ENCODE measurements around the gene CLK2.

The CLK2 gene

DNA sequence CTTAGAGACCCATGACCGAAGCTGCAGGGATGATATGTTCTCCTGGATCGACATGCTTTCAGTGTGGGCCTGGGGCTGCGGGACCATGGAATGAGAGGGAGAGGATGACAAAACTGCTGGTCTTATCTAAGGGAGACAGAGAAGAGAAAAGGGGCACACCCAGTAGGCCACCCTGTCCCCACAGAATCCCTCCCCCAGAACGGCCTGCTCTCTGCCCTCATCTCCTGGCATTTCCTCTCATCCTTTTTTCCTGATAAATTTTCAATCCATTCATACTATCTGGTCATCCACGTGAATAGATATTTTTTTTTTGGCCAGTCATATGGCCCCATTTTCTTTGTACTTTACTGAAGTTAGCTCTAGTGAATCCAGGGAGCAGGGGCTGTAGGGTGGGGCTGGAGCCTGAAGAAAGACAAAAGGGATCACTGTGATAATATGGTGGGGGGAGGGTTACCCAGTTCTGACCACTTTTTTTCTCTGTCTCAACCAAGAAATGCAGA lies 28.1 kb upstream of the CLK2 start, which contains the start of gene PKLR:
PKLR (minus strand) TSS at position 97 of the 500 bp plus-strand sequence; CDS start at position 54, 43 bp downstream.
- TF ChIP-seq, protein P1, sequence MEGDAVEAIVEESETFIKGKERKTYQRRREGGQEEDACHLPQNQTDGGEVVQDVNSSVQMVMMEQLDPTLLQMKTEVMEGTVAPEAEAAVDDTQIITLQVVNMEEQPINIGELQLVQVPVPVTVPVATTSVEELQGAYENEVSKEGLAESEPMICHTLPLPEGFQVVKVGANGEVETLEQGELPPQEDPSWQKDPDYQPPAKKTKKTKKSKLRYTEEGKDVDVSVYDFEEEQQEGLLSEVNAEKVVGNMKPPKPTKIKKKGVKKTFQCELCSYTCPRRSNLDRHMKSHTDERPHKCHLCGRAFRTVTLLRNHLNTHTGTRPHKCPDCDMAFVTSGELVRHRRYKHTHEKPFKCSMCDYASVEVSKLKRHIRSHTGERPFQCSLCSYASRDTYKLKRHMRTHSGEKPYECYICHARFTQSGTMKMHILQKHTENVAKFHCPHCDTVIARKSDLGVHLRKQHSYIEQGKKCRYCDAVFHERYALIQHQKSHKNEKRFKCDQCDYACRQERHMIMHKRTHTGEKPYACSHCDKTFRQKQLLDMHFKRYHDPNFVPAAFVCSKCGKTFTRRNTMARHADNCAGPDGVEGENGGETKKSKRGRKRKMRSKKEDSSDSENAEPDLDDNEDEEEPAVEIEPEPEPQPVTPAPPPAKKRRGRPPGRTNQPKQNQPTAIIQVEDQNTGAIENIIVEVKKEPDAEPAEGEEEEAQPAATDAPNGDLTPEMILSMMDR (IDR thresholded peaks at IDR 0.05) = no peak

DNA sequence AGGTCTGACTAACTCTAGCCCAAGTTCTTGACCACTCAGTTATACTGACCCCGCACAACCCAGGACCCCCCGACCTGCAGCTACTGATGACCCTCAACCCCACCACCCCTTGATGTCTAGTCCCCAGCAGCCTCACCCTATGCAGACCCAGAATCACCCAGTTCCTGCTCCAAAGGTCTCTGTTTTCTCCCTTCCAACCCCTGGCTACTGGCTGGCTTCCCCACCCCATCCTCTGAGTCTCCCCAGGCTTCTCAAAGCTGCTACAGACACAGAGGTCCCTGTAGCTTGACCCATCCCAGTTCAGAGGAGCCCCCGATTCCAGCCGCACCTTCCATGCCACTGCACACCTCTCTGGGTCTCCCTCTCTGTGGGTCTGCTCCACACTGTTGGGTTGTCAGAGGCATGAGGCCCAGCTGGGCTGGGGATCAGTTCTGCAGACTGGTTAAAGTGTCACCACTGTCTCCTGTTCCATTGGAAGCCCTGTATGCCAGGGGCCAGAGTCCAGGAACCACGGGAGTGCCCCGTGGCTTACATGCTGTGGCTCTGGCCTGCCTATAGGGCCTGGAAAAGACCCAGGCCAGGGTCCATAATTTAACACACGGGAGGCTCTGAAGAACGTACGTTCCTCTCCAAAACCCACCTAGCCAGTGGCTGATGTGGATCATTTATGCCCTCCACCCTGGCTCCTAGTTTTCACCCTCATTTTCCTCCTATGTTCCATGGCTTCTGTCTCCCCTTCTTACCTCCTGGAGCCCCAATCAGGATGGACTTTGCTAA lies 27.4 kb upstream of the CLK2 start:
- TF ChIP-seq, protein P1 (IDR thresholded peaks at IDR 0.05) = no peak

DNA sequence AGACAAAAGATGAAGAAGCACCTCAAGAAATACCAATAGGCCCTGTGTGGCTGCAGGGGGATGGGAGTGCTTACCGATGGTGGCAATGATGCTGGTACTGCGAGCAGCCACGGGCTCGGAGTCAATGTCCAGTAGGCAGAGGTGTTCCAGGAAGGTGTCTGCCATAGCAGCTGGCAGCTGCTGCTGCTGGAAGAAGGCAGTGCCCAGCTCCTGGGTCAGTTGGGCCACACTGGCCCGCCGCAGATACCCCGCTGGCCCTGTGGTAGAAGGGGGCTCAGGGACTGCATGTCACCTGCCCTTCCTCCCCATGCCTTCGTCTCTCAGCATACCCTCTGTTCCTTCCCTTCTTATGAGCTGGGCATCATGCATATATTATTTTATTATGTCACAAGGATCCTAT lies 26.7 kb upstream of the CLK2 start:
- TF ChIP-seq, protein P1 (IDR thresholded peaks at IDR 0.05) = no peak

DNA sequence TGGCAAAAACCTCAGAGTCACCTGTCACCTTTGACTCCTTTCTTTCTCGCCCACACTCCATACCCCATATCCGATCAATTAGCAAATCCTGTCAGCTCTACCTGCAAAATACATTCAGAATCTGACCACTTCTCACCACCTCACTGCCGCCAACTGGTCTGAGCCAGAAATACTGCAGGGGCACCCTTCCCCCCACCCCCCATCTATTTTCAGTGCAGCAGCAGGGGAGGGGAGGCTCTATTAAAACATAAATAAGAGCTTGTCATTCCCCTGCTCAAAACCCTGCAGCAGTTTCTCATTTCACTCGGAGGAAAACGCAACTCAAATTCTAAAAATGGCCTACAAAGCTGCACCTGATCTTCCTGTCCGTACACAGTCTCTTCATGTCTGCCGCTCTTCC lies 24.1 kb upstream of the CLK2 start:
- TF ChIP-seq, protein P1 (IDR thresholded peaks at IDR 0.05) = no peak

DNA sequence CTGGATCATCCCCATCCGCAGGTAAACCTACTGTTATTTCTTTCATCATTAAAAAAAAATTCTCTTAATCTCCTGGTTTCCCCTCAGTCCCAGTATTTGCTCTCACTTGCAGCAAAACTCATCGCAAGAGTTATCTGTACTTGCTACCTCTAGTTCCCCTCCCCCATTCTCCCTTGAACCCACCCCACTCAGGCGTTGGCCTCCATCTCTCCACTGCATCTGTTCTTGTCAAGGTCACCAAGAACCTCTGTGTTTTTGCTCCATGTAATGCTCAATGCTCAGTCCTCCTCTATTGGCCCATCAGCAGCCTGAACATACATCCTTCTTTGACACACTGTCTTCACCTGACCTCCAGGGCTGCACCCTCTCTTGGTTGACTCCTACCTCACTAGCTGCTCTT lies 23.4 kb upstream of the CLK2 start:
- TF ChIP-seq, protein P1 (IDR thresholded peaks at IDR 0.05) = no peak

DNA sequence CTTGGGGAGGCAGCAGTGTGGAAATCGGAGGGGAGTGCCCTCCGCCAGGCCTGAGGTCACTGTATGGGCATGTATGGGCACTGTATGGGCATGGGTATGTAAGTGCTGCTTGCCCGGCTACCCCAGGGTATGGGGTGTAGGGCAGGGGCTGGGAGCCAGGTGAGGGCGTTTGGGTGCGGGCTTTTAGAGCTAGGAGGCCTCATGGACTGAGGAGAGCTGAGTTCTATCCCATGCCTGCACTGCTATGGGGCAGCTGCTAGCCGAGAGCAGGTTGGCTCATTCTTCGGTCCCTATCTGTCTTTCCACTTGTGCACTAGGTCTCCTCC lies 22.6 kb upstream of the CLK2 start:
- TF ChIP-seq, protein P1 (IDR thresholded peaks at IDR 0.05) = no peak

DNA sequence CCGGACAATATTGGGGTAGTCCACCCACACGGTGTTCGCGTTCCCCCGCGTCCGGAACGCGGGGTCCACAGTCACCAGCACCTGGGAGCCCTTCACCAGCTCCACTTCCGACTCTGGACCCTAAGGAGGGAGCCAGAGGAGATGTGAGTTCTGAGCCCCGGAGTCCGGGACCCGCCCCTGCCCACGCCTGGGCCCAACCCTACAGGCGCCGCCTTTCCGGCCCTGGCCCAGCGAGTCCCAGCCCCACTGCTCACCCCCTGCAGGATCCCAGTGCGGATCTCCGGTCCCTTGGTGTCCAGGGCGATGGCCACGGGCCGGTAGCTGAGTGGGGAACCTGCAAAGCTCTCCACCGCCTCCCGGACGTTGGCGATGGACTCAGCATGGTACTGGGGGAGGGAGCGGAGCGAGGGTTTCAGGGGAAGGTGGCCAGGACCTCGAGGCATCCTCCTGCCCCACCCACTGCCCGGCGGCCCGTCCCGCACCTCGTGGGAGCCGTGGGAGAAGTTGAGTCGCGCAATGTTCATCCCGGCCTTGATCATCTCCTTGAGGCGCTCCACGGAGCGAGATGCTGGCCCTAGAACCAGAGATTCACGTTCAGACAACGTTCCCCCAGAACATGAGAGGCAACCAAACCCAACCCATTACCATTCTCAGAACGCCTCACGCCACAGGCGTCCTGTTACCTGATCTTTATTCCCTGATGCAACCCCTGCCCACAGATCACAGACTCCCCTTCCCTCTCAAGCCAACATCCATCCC lies 22.1 kb upstream of the CLK2 start:
- TF ChIP-seq, protein P1 (IDR thresholded peaks at IDR 0.05) = no peak
